DOHH2 (cell line): Measurements from ENCODE around the gene ERG.

Source experiments
- H3F3A ChIP-seq: fragments of 200-600 bp; sonication (generic), shearing (Covaris generic); 2 replicates; pipeline ENCODE4 v1.6.0; 2016; ENCODE audit warnings: antibody characterized with exemption, mild to moderate bottlenecking; ENCODE audit not compliant: control insufficient read depth, insufficient read depth
- H3K27ac ChIP-seq: fragments of 200-600 bp; sonication (generic); 2 replicates; pipeline ENCODE4 v1.5.1; 2014; ENCODE audit warnings: low read depth, mild to moderate bottlenecking, low read length, moderate library complexity
- H3K27me3 ChIP-seq: fragments of 200-600 bp; sonication (generic); 2 replicates; pipeline ENCODE4 v1.6.1; 2014; ENCODE audit warnings: mild to moderate bottlenecking, low read length, mixed read lengths; ENCODE audit not compliant: control insufficient read depth
- H3K36me3 ChIP-seq: fragments of 200-600 bp; sonication (generic); 2 replicates; pipeline ENCODE4 v1.6.1; 2014; ENCODE audit warnings: mild to moderate bottlenecking, low read length, moderate library complexity, mixed read lengths; ENCODE audit not compliant: control insufficient read depth
- H3K4me1 ChIP-seq: fragments of 200-600 bp; sonication (generic); 2 replicates; pipeline ENCODE4 v1.6.1; 2014; ENCODE audit warnings: mild to moderate bottlenecking, low read length, mixed read lengths; ENCODE audit not compliant: control insufficient read depth
- H3K4me2 ChIP-seq: fragments of 200-600 bp; sonication (generic); 2 replicates; pipeline ENCODE4 v1.6.0; 2014; ENCODE audit warnings: mild to moderate bottlenecking, low read length, moderate library complexity
- H3K4me3 ChIP-seq: fragments of 200-600 bp; sonication (generic); 2 replicates; pipeline ENCODE4 v1.5.1; 2014; ENCODE audit warnings: mild to moderate bottlenecking, low read length, mixed read lengths
- H3K79me2 ChIP-seq: fragments of 200-600 bp; sonication (generic); 2 replicates; pipeline ENCODE4 v1.6.1; 2014; ENCODE audit warnings: mild to moderate bottlenecking, low read length, mixed read lengths; ENCODE audit not compliant: control insufficient read depth
- H3K9me2 ChIP-seq: fragments of 200-600 bp; sonication (generic); replicated peaks from 2 replicates; pipeline ENCODE4 v1.6.1; 2014; ENCODE audit warnings: mild to moderate bottlenecking, low read length, mixed read lengths; ENCODE audit not compliant: control insufficient read depth
- H3K9me3 ChIP-seq: fragments of 200-600 bp; sonication (generic); 2 replicates; pipeline ENCODE4 v1.6.1; 2014; ENCODE audit warnings: antibody characterized with exemption, low read length, mixed read lengths; ENCODE audit not compliant: control insufficient read depth, insufficient read depth
- H4K20me1 ChIP-seq: fragments of 200-600 bp; sonication (generic); 2 replicates; pipeline ENCODE4 v1.6.0; 2014; ENCODE audit warnings: low read depth, mild to moderate bottlenecking, antibody characterized with exemption, low read length, moderate library complexity; ENCODE audit not compliant: control insufficient read depth, insufficient read depth
- EZH2phosphoT487 ChIP-seq: fragments of 200-600 bp; sonication (generic); IDR thresholded peaks from 2 replicates; pipeline ENCODE4 v1.6.1; 2017; ENCODE audit warnings: borderline replicate concordance, mild to moderate bottlenecking, antibody characterized with exemption, low read length, moderate library complexity, mixed read lengths
- TF ChIP-seq, protein P1 (sequence below): fragments of 200-600 bp; sonication (generic); IDR thresholded peaks from one replicate; pipeline ENCODE4 v1.5.1; 2014; ENCODE audit warnings: antibody characterized with exemption, mild to moderate bottlenecking, low read depth, low read length; ENCODE audit not compliant: poor library complexity, severe bottlenecking

ERG gene

GRCh38 chr21:38477226-38477625 lies 21.1 kb downstream of the ERG start:
- Histone ChIP-seq H3K36me3 (no peaks in the 10 kb centered on the region), H3K4me2 (no peak overlapping the region), H3K4me3 (no peak overlapping the region), H3K27me3 (peaks cover 21% of the 10 kb centered on the region), H3K4me1 (no peaks in the 10 kb centered on the region), H3K27ac (no peak overlapping the region), H4K20me1 (no peaks in the 10 kb centered on the region), H3K9me2 (no peaks in the 10 kb centered on the region), H3K9me3 (no peaks in the 10 kb centered on the region), H3F3A (no peaks in the 10 kb centered on the region), H3K79me2 (no peaks in the 10 kb centered on the region)
- TF ChIP-seq EZH2phosphoT487: no peak
- TF ChIP-seq, protein P1, sequence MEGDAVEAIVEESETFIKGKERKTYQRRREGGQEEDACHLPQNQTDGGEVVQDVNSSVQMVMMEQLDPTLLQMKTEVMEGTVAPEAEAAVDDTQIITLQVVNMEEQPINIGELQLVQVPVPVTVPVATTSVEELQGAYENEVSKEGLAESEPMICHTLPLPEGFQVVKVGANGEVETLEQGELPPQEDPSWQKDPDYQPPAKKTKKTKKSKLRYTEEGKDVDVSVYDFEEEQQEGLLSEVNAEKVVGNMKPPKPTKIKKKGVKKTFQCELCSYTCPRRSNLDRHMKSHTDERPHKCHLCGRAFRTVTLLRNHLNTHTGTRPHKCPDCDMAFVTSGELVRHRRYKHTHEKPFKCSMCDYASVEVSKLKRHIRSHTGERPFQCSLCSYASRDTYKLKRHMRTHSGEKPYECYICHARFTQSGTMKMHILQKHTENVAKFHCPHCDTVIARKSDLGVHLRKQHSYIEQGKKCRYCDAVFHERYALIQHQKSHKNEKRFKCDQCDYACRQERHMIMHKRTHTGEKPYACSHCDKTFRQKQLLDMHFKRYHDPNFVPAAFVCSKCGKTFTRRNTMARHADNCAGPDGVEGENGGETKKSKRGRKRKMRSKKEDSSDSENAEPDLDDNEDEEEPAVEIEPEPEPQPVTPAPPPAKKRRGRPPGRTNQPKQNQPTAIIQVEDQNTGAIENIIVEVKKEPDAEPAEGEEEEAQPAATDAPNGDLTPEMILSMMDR: no peak

DNA sequence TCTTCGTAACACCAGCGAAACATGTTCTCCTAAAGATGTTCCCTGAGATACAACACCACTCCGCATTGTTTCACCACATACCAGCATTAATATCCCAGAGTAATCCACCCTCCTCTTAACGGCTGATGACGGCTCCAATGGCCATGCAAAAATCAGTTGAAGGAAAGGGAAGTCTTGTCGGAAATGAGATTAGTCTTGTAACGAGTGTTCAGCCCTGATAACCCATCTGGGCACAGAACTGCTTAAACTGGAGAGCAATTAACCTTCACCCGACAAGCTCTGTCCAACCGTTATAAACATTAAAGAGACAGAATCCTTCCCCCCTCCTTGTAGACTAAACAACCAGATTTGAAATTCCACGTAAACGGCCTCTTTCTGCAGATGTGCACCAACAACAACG lies 21.9 kb downstream of the ERG start:
- Histone ChIP-seq H3F3A (no peaks in the 10 kb centered on the region), H3K9me2 (no peaks in the 10 kb centered on the region), H3K36me3 (no peaks in the 10 kb centered on the region), H3K4me3 (no peak overlapping the region), H4K20me1 (no peaks in the 10 kb centered on the region), H3K4me1 (no peaks in the 10 kb centered on the region), H3K4me2 (no peak overlapping the region), H3K9me3 (no peaks in the 10 kb centered on the region), H3K79me2 (no peaks in the 10 kb centered on the region), H3K27me3 (peaks cover 21% of the 10 kb centered on the region), H3K27ac (no peak overlapping the region)
- TF ChIP-seq EZH2phosphoT487: no peak
- TF ChIP-seq, protein P1: no peak

- no peaks in the 10 kb centered on the region for H4K20me1 ChIP-seq
- H3K9me3 ChIP-seq: no peaks in the 10 kb centered on the region
- H3K79me2 ChIP-seq: no peaks in the 10 kb centered on the region
- no peak overlapping the region for H3K4me3 ChIP-seq
- no peaks in the 10 kb centered on the region for H3F3A ChIP-seq
- no peaks in the 10 kb centered on the region for H3K36me3 ChIP-seq
- TF ChIP-seq, protein P1: no peak
- no peak for TF ChIP-seq EZH2phosphoT487
- H3K4me1 ChIP-seq: no peaks in the 10 kb centered on the region
- H3K4me2 ChIP-seq: no peak overlapping the region
- H3K9me2 ChIP-seq: no peaks in the 10 kb centered on the region
- H3K27me3 ChIP-seq: peaks cover 21% of the 10 kb centered on the region
- H3K27ac ChIP-seq: no peak overlapping the region
Measured at GRCh38 chr21:38475519-38475918, 22.8 kb downstream of the ERG start.

DNA sequence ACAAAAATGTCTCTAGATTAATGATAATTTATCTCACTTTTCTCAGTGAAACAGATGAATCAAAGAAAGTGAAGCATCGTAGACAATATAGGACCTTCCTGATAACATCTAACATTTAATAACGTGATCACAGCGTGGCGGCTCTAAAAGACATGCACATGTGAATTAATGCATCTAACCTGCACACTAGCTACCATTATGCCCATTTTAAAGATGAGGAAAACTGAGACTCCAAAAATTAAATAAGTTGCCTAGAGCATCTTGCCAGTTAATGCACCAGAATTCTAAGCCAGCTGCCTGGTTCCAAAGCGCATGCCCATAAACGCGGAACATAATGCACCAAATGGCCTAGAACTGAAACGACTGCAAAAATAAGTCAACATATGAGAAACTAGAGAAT lies 23.5 kb downstream of the ERG start:
- Histone ChIP-seq H3K4me1 (no peaks in the 10 kb centered on the region), H3F3A (no peaks in the 10 kb centered on the region), H3K79me2 (no peaks in the 10 kb centered on the region), H3K4me3 (no peak overlapping the region), H3K27ac (no peak overlapping the region), H4K20me1 (no peaks in the 10 kb centered on the region), H3K4me2 (no peak overlapping the region), H3K36me3 (no peaks in the 10 kb centered on the region), H3K9me3 (no peaks in the 10 kb centered on the region), H3K9me2 (no peaks in the 10 kb centered on the region), H3K27me3 (peaks cover 18% of the 10 kb centered on the region)
- TF ChIP-seq EZH2phosphoT487: no peak
- TF ChIP-seq, protein P1: no peak
